Mesangial cell (primary cell): ENCODE results near the gene TNFSF15. TPM values are rescaled to one million over a fixed set of nuclear protein-coding genes. Genes with fewer than 3 reads are reported as not detected.

Experiments used
- total RNA-seq: library from RNA; depleted of rRNA; stranded (reverse); fragments of >200 nt; gene quantifications from 2 replicates; pipeline ENCODE4 v1.2.3, GENCODE V29; 2015

Gene TNFSF15
- 0.16 and 0.25 TPM in 2 replicates for total RNA-seq

GRCh38 chr9:114805670-114806525 lies at the start of gene TNFSF15:
TNFSF15 (minus strand) TSS chr9:114806039; CDS start chr9:114806012, 27 bp downstream.

Other genes with a start within 250 kb of the TNFSF15 start
- 84.6 and 108 TPM in 2 replicates for gene ATP6V1G1, start 218.3 kb downstream of the TNFSF15 start, total RNA-seq
- gene TMEM268, start 194.7 kb downstream of the TNFSF15 start, total RNA-seq, result 6.8 and 9.3 TPM in 2 replicates
- not detected in 2 replicates for gene TEX53, start 148.2 kb downstream of the TNFSF15 start, total RNA-seq
- not detected in 2 replicates for gene TEX48, start 123.8 kb downstream of the TNFSF15 start, total RNA-seq
- gene TNFSF8, start 124.6 kb upstream of the TNFSF15 start, total RNA-seq, result not detected in 2 replicates